ENCODE measurements around the gene CEP135.

- no peak for TF ChIP-seq CTCF (IDR thresholded peaks at IDR 0.05)
- no peak for TF ChIP-seq EZH2 (IDR thresholded peaks at IDR 0.05; ENCODE audit: borderline replicate concordance, insufficient read depth, low read depth, low read length, poor library complexity, severe bottlenecking)
Observed at GRCh38 chr4:55938481-55938880, 10.3 kb upstream of the CEP135 start.
